ENCODE data around the gene OR10C1. TPM values are rescaled to one million over a fixed set of nuclear protein-coding genes. Genes with fewer than 3 reads are reported as not detected.

The OR10C1 gene, protein sequence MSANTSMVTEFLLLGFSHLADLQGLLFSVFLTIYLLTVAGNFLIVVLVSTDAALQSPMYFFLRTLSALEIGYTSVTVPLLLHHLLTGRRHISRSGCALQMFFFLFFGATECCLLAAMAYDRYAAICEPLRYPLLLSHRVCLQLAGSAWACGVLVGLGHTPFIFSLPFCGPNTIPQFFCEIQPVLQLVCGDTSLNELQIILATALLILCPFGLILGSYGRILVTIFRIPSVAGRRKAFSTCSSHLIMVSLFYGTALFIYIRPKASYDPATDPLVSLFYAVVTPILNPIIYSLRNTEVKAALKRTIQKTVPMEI
- total RNA-seq = not detected in 2 replicates

DNA sequence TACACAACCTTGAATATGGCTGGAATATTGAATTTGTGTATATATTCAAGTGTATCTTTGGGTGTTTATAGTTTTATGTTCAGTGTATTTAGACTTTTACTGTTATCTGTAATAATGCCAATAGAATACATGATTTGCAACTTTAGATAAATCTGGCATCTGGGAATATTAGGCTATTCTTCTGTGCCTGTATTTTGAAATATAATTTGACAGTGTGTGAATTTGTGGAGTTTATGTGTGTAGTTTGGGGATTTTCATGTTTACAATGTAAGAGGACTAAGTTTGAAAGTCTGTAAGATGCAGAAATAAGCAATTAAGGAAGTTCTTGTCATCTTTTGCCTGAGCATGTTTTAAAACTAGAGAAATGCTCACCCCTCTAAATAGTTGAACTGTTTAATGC lies at the start of gene OR10C1:
OR10C1 (plus strand) TSS at position 301 of the 400 bp plus-strand sequence. CDS start 710 bp downstream, outside the sequence.

DNA sequence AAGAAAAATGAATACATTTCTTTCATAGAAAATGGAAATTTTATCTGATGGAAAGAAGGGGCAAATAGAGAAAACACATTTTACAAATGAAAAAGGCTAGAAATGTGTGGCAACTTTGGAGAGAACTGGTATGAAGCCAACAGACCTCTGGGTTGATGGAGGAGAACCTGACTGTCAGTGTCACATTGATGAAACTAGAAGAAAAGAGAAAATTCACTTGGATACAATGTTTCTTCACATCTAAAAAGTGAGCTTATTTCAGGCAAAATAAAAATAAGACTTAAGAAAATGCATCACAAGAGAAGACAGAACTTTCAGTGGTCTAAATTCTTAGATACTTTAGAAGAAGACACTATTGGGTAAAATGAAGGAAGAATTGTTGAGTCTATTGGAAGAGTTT lies 43.8 kb upstream of the OR10C1 start, which contains the start of gene OR12D2:
OR12D2 (plus strand) TSS at position 301 of the 400 bp plus-strand sequence. CDS start 1,069 bp downstream, outside the sequence.

DNA sequence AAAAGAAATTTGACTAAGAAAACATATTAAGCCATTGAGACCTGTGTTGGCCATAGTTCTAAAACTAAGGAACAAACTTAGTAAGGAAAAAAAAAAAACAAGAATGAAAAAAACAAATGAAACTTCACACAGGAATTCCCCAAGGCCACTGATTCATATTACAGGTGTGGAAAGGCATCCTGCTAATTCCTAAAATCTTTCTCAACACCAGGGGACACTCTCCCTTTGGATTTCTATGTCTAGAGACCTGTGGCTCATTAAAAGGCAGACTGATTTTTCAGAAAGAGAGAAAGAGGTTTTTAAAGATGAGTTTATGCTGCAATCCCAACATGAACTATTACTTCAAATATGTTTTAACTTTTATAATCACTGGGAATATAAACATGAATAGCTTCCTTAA lies 24.5 kb upstream of the OR10C1 start, which contains the start of gene OR12D1:
OR12D1 (plus strand) TSS at position 341 of the 400 bp plus-strand sequence.

DNA sequence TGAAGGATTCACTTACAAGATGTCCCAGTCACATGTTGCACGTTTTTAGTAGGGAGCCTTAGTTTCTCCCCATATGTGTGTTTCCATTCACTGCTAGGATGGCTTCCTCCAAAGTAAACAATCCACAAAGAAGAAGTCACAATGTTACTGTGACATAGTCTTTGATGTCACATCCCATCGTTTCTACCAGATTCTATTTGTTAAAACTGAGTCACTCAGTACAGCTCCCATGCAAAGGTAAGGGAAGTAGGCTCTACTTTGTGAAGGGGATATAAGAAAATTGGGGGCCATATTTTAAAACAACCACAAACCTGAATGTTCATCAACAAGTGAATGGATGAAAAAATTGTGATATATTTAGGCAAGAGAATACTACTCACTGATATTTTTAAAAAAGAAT lies 17.9 kb downstream of the OR10C1 start, which contains the start of the genes OR11A1 and OR2H1:
OR11A1 (minus strand) TSS at position 101 of the 400 bp plus-strand sequence. CDS start 29,430 bp downstream, outside the sequence.
OR2H1 (plus strand) TSS at position 185 of the 400 bp plus-strand sequence. CDS start 4,615 bp downstream, outside the sequence.

DNA sequence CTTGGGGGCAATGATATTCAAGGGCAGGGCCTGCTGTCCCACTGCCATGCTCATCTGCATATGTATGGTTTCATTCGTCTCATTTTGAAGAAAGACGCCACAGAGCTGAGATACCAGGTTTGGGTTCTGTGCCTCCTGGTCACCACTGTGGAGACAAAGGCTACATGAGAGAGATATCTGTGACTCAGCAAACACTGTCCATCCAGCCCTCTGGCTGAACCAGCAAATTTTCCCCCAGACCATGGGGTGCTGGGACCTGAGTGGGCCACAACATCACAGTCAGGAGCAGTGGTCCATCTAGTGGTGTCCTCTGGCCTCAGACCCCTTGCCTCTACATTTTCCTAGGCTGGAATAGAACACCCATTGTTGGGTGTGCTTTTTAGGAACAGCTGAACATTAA lies 48.6 kb downstream of the OR10C1 start, which contains the start of gene MAS1L:
MAS1L (minus strand) TSS at position 297 of the 400 bp plus-strand sequence; CDS start at position 243, 54 bp downstream.

Other genes with a start within 250 kb of the OR10C1 start
- not detected in 2 replicates for gene OR14J1, start 137.6 kb upstream of the OR10C1 start, total RNA-seq
- gene OR5V1, start 70.4 kb upstream of the OR10C1 start, total RNA-seq = not detected in 2 replicates
- not detected in 2 replicates for gene OR12D3, start 64.0 kb upstream of the OR10C1 start, total RNA-seq
- gene OR12D2, start 43.7 kb upstream of the OR10C1 start, total RNA-seq = not detected in 2 replicates
- not detected in 2 replicates for gene OR12D1, start 24.4 kb upstream of the OR10C1 start, total RNA-seq
- gene OR11A1, start 17.8 kb downstream of the OR10C1 start, total RNA-seq = not detected in 2 replicates
- gene OR2H1, start 17.8 kb downstream of the OR10C1 start, total RNA-seq = not detected in 2 replicates
- gene MAS1L, start 48.6 kb downstream of the OR10C1 start, total RNA-seq = not detected in 2 replicates
- gene UBD, start 120.4 kb downstream of the OR10C1 start, total RNA-seq = not detected in 2 replicates
- not detected in 2 replicates for gene OR2H2, start 145.8 kb downstream of the OR10C1 start, total RNA-seq
- 3.1 and 7.7 TPM in 2 replicates for gene GABBR1, start 193.9 kb downstream of the OR10C1 start, total RNA-seq
- gene MOG, start 217.8 kb downstream of the OR10C1 start, total RNA-seq = not detected in 2 replicates
- gene ZFP57, start 241.8 kb downstream of the OR10C1 start, total RNA-seq = 12.7 and 14.2 TPM in 2 replicates